GM06990 (cell line): ENCODE measurements around the gene PCDHB2.
"Not testable (repeated sequence)": the region's sequence is repeated elsewhere in the genome, so short reads cannot be mapped to it uniquely, and the experiment has no call there.

ENCODE experiments used
- DNase-seq: peaks from one replicate; pipeline ENCODE4 v3.0.0-alpha.2; 2011; ENCODE audit not compliant: insufficient read length; ENCODE audit errors: extremely low read depth
- H3K27me3 ChIP-seq: replicated peaks from 2 replicates; pipeline ENCODE4 v1.6.0; 2011; ENCODE audit warnings: low read length; ENCODE audit not compliant: control insufficient read depth, insufficient read depth
- H3K36me3 ChIP-seq: 2 replicates; pipeline ENCODE4 v1.5.1; 2011; ENCODE audit warnings: low read length; ENCODE audit not compliant: control insufficient read depth, insufficient read depth
- H3K4me3 ChIP-seq: replicated peaks from 2 replicates; pipeline ENCODE4 v1.5.1; 2011; ENCODE audit warnings: low read depth, mild to moderate bottlenecking, control low read depth, low read length
- TF ChIP-seq, protein P1 (sequence below): IDR thresholded peaks from 2 replicates; pipeline ENCODE4 v1.5.1; 2011; ENCODE audit warnings: low read length, control low read depth, mild to moderate bottlenecking, inconsistent platforms; ENCODE audit not compliant: insufficient read depth, poor library complexity, severe bottlenecking

The PCDHB2 gene

GRCh38 chr5:141105350-141105749 lies 10.9 kb downstream of the PCDHB2 start:
- DNase-seq, result no peak
- TF ChIP-seq, protein P1, sequence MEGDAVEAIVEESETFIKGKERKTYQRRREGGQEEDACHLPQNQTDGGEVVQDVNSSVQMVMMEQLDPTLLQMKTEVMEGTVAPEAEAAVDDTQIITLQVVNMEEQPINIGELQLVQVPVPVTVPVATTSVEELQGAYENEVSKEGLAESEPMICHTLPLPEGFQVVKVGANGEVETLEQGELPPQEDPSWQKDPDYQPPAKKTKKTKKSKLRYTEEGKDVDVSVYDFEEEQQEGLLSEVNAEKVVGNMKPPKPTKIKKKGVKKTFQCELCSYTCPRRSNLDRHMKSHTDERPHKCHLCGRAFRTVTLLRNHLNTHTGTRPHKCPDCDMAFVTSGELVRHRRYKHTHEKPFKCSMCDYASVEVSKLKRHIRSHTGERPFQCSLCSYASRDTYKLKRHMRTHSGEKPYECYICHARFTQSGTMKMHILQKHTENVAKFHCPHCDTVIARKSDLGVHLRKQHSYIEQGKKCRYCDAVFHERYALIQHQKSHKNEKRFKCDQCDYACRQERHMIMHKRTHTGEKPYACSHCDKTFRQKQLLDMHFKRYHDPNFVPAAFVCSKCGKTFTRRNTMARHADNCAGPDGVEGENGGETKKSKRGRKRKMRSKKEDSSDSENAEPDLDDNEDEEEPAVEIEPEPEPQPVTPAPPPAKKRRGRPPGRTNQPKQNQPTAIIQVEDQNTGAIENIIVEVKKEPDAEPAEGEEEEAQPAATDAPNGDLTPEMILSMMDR, result no peak
- no peaks in the 10 kb centered on the region for H3K36me3 ChIP-seq
- H3K4me3 ChIP-seq, result no peak overlapping the region
- H3K27me3 ChIP-seq, result no peaks in the 10 kb centered on the region

- H3K27me3 ChIP-seq, result no peaks in the 10 kb centered on the region
- TF ChIP-seq, protein P1, result no peak
- no peak overlapping the region for H3K4me3 ChIP-seq
- no peaks in the 10 kb centered on the region for H3K36me3 ChIP-seq
- DNase-seq, result no peak
These were observed 24.8 kb downstream of the PCDHB2 start for GRCh38 chr5:141119250-141119649.

DNA sequence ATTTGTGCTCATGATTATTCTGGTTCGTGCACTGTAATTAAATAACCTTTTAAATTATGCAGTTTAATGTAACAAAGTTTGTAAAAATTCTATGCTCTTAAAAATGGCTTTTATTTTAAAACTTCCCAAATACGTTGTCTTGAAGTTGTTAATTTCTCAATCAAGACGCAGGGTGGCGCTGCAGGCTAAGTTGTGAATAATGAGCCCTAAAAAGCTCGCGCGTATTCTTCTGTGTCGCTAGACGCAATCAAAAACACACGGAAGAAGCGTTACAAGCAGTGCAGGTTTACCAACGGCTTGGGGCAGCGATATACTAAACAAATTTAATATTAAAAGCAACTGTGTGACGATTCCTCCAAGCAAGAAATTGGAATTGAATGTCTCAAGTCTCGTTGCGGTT lies 27.1 kb downstream of the PCDHB2 start, which contains the start of gene PCDHB4:
TSS of gene PCDHB4 (plus strand) at position 256 of the 400 bp plus-strand sequence. CDS start 181 bp downstream, outside the sequence.
- TF ChIP-seq, protein P1, result no peak
- H3K36me3 ChIP-seq, result no peaks in the 10 kb centered on the region
- H3K4me3 ChIP-seq, result no peak within 1 kb of the TSS
- DNase-seq, result no peak
- H3K27me3 ChIP-seq, result no peaks in the 10 kb centered on the region

- H3K36me3 ChIP-seq, result no peaks in the 10 kb centered on the region
- TF ChIP-seq, protein P1, result no peak
- DNase-seq, result no peak
- no peaks in the 10 kb centered on the region for H3K27me3 ChIP-seq
- no peak overlapping the region for H3K4me3 ChIP-seq
These were observed 27.6 kb downstream of the PCDHB2 start for GRCh38 chr5:141121985-141122384.

DNA sequence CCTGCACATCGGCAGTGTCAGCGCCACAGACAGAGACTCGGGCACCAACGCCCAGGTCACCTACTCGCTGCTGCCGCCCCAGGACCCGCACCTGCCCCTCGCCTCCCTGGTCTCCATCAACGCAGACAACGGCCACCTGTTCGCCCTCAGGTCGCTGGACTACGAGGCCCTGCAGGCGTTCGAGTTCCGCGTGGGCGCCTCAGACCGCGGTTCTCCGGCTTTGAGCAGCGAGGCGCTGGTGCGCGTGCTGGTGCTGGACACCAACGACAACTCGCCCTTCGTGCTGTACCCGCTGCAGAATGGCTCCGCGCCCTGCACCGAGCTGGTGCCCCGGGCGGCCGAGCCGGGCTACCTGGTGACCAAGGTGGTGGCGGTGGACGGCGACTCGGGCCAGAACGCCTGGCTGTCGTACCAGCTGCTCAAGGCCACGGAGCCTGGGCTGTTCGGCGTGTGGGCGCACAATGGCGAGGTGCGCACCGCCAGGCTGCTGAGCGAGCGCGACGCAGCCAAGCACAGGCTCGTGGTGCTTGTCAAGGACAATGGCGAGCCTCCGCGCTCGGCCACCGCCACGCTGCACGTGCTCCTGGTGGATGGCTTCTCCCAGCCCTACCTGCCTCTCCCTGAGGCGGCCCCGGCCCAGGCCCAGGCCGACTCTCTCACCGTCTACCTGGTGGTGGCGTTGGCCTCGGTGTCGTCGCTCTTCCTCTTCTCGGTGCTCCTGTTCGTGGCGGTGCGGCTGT lies 29.2 kb downstream of the PCDHB2 start:
- not testable (repeated sequence) for H3K4me3 ChIP-seq, DNase-seq, H3K36me3 ChIP-seq, H3K27me3 ChIP-seq

GRCh38 chr5:141127305-141127704 lies 32.9 kb downstream of the PCDHB2 start:
- Histone ChIP-seq H3K4me3 (no peak overlapping the region), H3K27me3 (no peaks in the 10 kb centered on the region), H3K36me3 (no peaks in the 10 kb centered on the region)
- TF ChIP-seq, protein P1, result no peak
- no peak for DNase-seq
